Upper lobe of left lung (tissue), 6 donors: ENCODE measurements around the gene FEZF2. TPM values are rescaled to one million over a fixed set of nuclear protein-coding genes. Genes with fewer than 3 reads are reported as not detected.

Experiments
- ATAC-seq, 2 donors: fragments of 200-7000 bp; cut with Tn5 transposase; one replicate each; pipeline ENCODE4 v1.9.1; 2022; ENCODE audit warnings: mild to moderate bottlenecking in 2 of 2, moderate library complexity in 2 of 2; ENCODE audit not compliant: low FRiP score in 2 of 2
- DNase-seq, 2 donors: peaks; one replicate each; pipeline ENCODE4 v3.0.0-alpha.2; 2019 to 2020
- H3K27ac ChIP-seq, 4 donors: fragments of 200-600 bp; sonication (generic); one replicate each; pipeline ENCODE4 v1.5.1; 2016 to 2019
- H3K27me3 ChIP-seq, 4 donors: fragments of 200-600 bp; sonication (generic); one replicate each; pipeline ENCODE4 v1.5.1; 2017 to 2019
- H3K36me3 ChIP-seq, 4 donors: fragments of 200-600 bp; sonication (generic); one replicate each; pipeline ENCODE4 v1.5.1; 2016 to 2019
- H3K4me1 ChIP-seq, 4 donors: fragments of 200-600 bp; sonication (generic); one replicate each; pipeline ENCODE4 v1.5.1; 2018 to 2019
- H3K4me3 ChIP-seq, 4 donors: fragments of 200-600 bp; sonication (generic); one replicate each; pipeline ENCODE4 v1.5.1; 2017 to 2019; ENCODE audit warnings: mild to moderate bottlenecking in 2 of 4, moderate library complexity in 1 of 4
- H3K9me3 ChIP-seq, 4 donors: fragments of 200-600 bp; sonication (generic); one replicate each; pipeline ENCODE4 v1.5.1; 2018 to 2019
- CTCF ChIP-seq, 6 experiments: fragments of 450-650 bp in 4 of 6; fragments of 200-600 bp in 2 of 6; sonication (generic) in 2 of 6; IDR thresholded peaks; one replicate each; pipeline ENCODE4 v1.5.1; 2016 to 2019; ENCODE audit warnings: antibody characterized with exemption in 6 of 6
- EP300 ChIP-seq, 4 donors: sonication (generic); formaldehyde crosslinking; IDR thresholded peaks; one replicate each; pipeline ENCODE4 v1.5.1; 2017; ENCODE audit warnings: antibody characterized with exemption in 4 of 4, control low read depth in 2 of 4
- POLR2A ChIP-seq, 4 donors: fragments of 450-650 bp; IDR thresholded peaks; one replicate each; pipeline ENCODE4 v1.5.1; 2016 to 2017; ENCODE audit warnings: antibody characterized with exemption in 4 of 4, mild to moderate bottlenecking in 2 of 4
- POLR2AphosphoS5 ChIP-seq, 2 donors: sonication (generic); formaldehyde crosslinking; IDR thresholded peaks; one replicate each; pipeline ENCODE4 v1.5.1; 2017; ENCODE audit warnings: antibody characterized with exemption in 2 of 2
- WGBS, 2 donors: methylation state at CpG; one replicate each; pipeline ENCODE4 v1.1.5; 2017 to 2018; 5-methylcytosine and 5-hydroxymethylcytosine counted together
- total RNA-seq, 6 donors: library from RNA; depleted of rRNA in 4 of 6; stranded (reverse); fragments of >200 nt in 4 of 6; gene quantifications; one replicate each; pipeline versions ENCODE4 v1.1.0 to v1.2.1, GENCODE V29; 2016 to 2021
- donor health status: DM: no; HTN: no; CAD: no; lungs with moderate emphysema.
- donor health status: DM: no; HTN: yes; CAD: no; lungs with severe emphysema.

FEZF2 gene
- total RNA-seq, 6 donors from 2014 or later, result not detected

GRCh38 chr3:62378311-62378789 lies 5.0 kb upstream of the FEZF2 start:
- H3K36me3 ChIP-seq, result no peaks in the 10 kb centered on the region
- ATAC-seq (no peak), DNase-seq (peak in 1 of 2 donors; percentile 56)
- 7 to 12% methylated on average over 15 to 29 of the region's 29 CpGs for WGBS, 2 donors
- H3K27me3 ChIP-seq, result peaks cover 0 to 64% (median 24%) of the 10 kb centered on the region in 4 donors
- TF ChIP-seq EP300 (IDR thresholded peaks at IDR 0.05) (no peak), CTCF (IDR thresholded peaks at IDR 0.05) (no peak), POLR2A (IDR thresholded peaks at IDR 0.05) (no peak), POLR2AphosphoS5 (IDR thresholded peaks at IDR 0.05) (no peak)
- no peak overlapping the region for H3K4me3 ChIP-seq
- H3K27ac ChIP-seq, result no peak overlapping the region
- peaks cover 7 to 19% (median 14%) of the 10 kb centered on the region in 4 donors for H3K4me1 ChIP-seq
- H3K9me3 ChIP-seq, result no peaks in the 10 kb centered on the region

- H3K4me3 ChIP-seq, result no peak overlapping the region
- no peaks in the 10 kb centered on the region for H3K9me3 ChIP-seq
- peak in 1 of 2 donors; percentile 72 for DNase-seq
- H3K27ac ChIP-seq, result no peak overlapping the region
- no peak for ATAC-seq
- no peaks in the 10 kb centered on the region for H3K36me3 ChIP-seq
- peaks cover 12 to 30% (median 20%) of the 10 kb centered on the region in 4 donors for H3K4me1 ChIP-seq
- H3K27me3 ChIP-seq, result peaks cover 0 to 75% (median 32%) of the 10 kb centered on the region in 4 donors
- TF ChIP-seq POLR2A (IDR thresholded peaks at IDR 0.05) (no peak), CTCF (IDR thresholded peaks at IDR 0.05) (no peak), EP300 (IDR thresholded peaks at IDR 0.05) (no peak), POLR2AphosphoS5 (IDR thresholded peaks at IDR 0.05) (no peak)
- WGBS, 2 donors, result 18 to 24% methylated on average over 14 to 65 of the region's 65 CpGs
Measured at GRCh38 chr3:62376906-62377877, 3.8 kb upstream of the FEZF2 start.

- DNase-seq (no peak), ATAC-seq (no peak)
- peaks cover 17 to 39% (median 23%) of the 10 kb centered on the region in 4 donors for H3K4me1 ChIP-seq
- no peak overlapping the region for H3K27ac ChIP-seq
- no peak overlapping the region for H3K4me3 ChIP-seq
- 47 to 52% methylated on average over 3 of the region's 3 CpGs for WGBS, 2 donors
- peaks cover 0 to 83% (median 39%) of the 10 kb centered on the region in 4 donors for H3K27me3 ChIP-seq
- H3K9me3 ChIP-seq, result no peaks in the 10 kb centered on the region
- H3K36me3 ChIP-seq, result no peaks in the 10 kb centered on the region
- TF ChIP-seq CTCF (IDR thresholded peaks at IDR 0.05), result no peak
- TF ChIP-seq POLR2A (IDR thresholded peaks at IDR 0.05), result no peak
- no peak for TF ChIP-seq EP300 (IDR thresholded peaks at IDR 0.05)
- TF ChIP-seq POLR2AphosphoS5 (IDR thresholded peaks at IDR 0.05), result no peak
Measured at GRCh38 chr3:62376454-62376720, 3.0 kb upstream of the FEZF2 start.

GRCh38 chr3:62375655-62376453 lies 2.5 kb upstream of the FEZF2 start:
- Histone ChIP-seq H3K36me3 (no peaks in the 10 kb centered on the region), H3K9me3 (no peaks in the 10 kb centered on the region), H3K4me1 (peaks cover 17 to 42% (median 25%) of the 10 kb centered on the region in 4 donors), H3K4me3 (no peak overlapping the region), H3K27ac (no peak overlapping the region), H3K27me3 (peaks cover 0 to 89% (median 41%) of the 10 kb centered on the region in 4 donors)
- no peak for DNase-seq
- 24% methylated on average over 14 of the region's 14 CpGs for WGBS, 2 donors
- TF ChIP-seq CTCF (IDR thresholded peaks at IDR 0.05) (no peak), POLR2A (IDR thresholded peaks at IDR 0.05) (no peak), EP300 (IDR thresholded peaks at IDR 0.05) (no peak), POLR2AphosphoS5 (IDR thresholded peaks at IDR 0.05) (no peak)
- no peak for ATAC-seq
